Cardiac muscle cell (in vitro differentiated cells and primary cell): ENCODE results near the gene RERE. TPM values are rescaled to one million over a fixed set of nuclear protein-coding genes. Genes with fewer than 3 reads are reported as not detected.

Source experiments
- DNase-seq, 2 donors: peaks; one replicate each; pipeline versions ENCODE4 v3.0.0 to v3.0.0-alpha.2; 2010 to 2017; ENCODE audit warnings: low read depth in 1 of 2, low spot score in 1 of 2
- H3K27ac ChIP-seq: fragments of 200-600 bp; sonication (generic); 2 replicates; pipeline ENCODE4 v1.5.1; 2016
- H3K27me3 ChIP-seq: fragments of 200-600 bp; sonication (generic); 2 replicates; pipeline ENCODE4 v1.6.0; 2016; ENCODE audit warnings: control low read depth
- H3K36me3 ChIP-seq: fragments of 200-600 bp; sonication (generic); 2 replicates; pipeline ENCODE4 v1.5.1; 2016; ENCODE audit warnings: control low read depth
- H3K4me1 ChIP-seq: fragments of 200-600 bp; sonication (generic); 2 replicates; pipeline ENCODE4 v1.8.1; 2017; ENCODE audit warnings: low read depth, mild to moderate bottlenecking, mixed run types
- H3K4me3 ChIP-seq: fragments of 200-600 bp; sonication (generic); 2 replicates; pipeline ENCODE4 v1.5.1; 2016; ENCODE audit warnings: mild to moderate bottlenecking
- H3K9me3 ChIP-seq: fragments of 200-600 bp; sonication (generic); 2 replicates; pipeline ENCODE4 v1.5.1; 2017; ENCODE audit warnings: low read depth, mild to moderate bottlenecking, control low read depth
- polyA plus RNA-seq: library from polyadenylated mRNA; unstranded; fragments of >200 nt; fragmentation: Nextera tagmentation; extraction: Ambion mirVana; gene quantifications from 2 replicates; pipeline ENCODE4 v1.2.1, GENCODE V29; 2016
- total RNA-seq: library from RNA; depleted of rRNA; stranded (reverse); fragments of >200 nt; gene quantifications from 2 replicates; pipeline ENCODE4 v1.2.3, GENCODE V29; 2016
- TF ChIP-seq, protein P1 (sequence below): IDR thresholded peaks from 2 replicates; pipeline ENCODE4 v1.5.1; 2012; ENCODE audit warnings: low read depth, mild to moderate bottlenecking, low read length

RERE gene
- total and polyA plus RNA-seq, 2 experiments from 2014 or later: 72.5 to 81.0 TPM

DNA sequence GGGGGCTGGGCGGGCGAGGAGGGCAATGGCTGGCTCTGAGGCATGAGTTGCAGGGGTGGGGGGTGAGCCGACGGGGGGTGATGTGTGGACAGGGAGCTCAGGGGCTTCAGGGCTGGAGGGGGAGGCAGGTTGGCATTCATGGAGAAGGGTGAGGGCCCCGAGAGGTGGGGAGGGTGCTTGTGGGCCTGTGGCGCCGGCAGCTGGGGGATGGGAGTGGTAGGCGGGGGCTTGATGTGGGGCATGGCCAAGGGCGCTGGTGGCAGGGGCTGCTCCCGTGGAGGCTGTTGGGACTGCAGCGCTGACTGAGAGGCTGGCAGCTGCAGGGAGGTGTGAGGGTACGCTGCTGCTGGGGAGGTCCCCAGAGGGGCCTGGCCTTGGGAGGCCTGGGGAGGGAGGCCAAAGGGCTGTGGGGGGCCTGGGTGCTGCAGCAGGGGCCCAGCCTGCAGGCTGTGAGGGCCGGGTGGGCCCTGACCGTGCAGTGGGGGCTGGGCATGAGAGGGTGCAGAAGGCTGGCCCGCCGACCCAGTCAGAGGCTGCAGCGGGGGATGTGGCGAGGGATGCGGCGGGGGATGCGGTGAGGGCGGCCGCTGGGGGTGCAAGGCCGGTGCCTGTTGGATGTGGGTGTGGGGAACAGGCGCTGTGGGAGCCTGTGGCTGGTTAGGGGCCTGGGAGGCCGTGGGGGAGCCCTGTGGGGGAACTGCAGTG is 456.8 kb downstream of the RERE start:
- Histone ChIP-seq H3K27ac (no peak overlapping the region), H3K4me1 (peaks cover 6% of the 10 kb centered on the region), H3K27me3 (no peaks in the 10 kb centered on the region), H3K9me3 (no peaks in the 10 kb centered on the region), H3K4me3 (no peak overlapping the region), H3K36me3 (peaks cover 57% of the 10 kb centered on the region)
- DNase-seq: no peak
- TF ChIP-seq, protein P1, sequence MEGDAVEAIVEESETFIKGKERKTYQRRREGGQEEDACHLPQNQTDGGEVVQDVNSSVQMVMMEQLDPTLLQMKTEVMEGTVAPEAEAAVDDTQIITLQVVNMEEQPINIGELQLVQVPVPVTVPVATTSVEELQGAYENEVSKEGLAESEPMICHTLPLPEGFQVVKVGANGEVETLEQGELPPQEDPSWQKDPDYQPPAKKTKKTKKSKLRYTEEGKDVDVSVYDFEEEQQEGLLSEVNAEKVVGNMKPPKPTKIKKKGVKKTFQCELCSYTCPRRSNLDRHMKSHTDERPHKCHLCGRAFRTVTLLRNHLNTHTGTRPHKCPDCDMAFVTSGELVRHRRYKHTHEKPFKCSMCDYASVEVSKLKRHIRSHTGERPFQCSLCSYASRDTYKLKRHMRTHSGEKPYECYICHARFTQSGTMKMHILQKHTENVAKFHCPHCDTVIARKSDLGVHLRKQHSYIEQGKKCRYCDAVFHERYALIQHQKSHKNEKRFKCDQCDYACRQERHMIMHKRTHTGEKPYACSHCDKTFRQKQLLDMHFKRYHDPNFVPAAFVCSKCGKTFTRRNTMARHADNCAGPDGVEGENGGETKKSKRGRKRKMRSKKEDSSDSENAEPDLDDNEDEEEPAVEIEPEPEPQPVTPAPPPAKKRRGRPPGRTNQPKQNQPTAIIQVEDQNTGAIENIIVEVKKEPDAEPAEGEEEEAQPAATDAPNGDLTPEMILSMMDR: no peak

DNA sequence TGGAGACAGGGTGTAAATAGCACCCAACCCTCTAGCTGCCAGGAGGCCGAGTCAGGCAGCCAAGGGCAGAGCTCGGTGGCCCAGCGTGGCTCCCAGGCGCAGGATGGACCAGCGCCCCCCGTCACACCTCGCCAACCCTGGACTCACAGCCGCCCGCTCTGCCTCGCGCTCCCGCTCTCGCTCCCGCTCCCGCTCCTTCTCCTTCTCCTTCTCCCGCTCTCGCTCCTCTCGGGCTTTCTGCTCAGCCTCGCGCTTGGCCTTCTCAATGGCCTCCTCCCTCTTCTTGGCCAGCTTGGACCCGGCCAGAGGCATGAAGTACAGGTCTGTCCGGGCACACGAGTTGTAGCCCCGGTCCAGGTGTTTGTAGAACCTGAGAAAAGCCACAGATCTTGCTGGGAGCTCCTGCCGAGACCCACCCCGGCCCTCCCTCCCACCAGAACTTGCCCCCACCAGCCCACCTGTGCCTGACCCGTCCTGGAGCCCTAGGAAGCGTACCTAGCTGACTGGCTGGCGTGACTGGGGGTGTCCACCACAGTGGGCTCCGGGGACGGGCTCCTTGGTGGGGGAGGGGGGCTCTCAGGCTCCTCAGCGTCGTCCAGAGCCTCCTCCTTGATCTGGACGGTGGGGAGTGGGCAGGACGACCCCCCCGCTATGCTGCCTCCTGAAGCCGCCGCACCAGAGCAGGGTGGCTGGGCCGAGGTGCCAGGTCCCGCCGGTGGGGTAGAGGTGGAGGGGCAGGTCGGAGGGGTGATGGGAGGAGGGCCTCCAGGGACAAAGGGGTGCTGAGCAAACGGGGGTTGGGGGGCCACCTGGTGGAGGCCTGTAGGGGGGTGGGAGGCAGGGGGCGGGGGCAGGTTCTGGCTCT is 457.6 kb downstream of the RERE start:
- Histone ChIP-seq H3K27me3 (no peaks in the 10 kb centered on the region), H3K4me1 (peaks cover 6% of the 10 kb centered on the region), H3K27ac (no peak overlapping the region), H3K4me3 (no peak overlapping the region), H3K36me3 (peaks cover 58% of the 10 kb centered on the region), H3K9me3 (no peaks in the 10 kb centered on the region)
- no peak for DNase-seq
- TF ChIP-seq, protein P1: no peak

DNA sequence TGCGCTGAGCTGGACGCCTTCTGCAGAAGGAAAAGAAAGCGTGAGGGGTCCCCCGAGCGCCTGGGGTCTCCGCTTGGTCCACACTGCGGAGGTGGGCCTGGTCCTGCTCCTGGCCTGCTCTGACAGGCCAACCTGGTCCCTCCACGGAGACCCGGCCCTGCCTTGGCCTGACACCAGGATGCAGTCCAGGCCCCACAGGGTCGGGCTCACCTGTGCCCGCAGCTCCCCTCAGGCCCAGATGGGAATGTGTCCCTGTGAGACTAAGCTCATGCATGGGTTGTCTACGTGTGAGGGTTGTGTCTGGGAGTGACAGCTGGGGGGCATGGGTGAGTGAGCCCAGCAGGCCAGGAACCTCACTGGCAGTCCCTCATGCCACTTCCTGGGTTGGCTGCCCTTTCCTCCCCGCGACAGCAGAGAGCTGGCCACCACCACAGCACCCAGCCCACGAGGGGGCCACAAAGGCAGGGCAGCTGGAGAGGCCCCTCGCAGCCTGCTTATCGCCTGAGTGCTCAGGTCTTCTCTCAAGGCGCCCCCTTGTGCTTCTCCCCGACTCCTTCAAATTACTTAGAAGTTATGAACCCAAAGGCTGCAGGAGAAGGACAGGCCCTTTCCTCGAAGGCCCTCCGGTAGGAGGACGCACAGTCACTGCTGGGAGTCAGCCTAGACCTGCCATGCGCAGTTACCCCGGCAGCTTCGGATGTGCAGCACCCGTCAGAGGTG is 458.4 kb downstream of the RERE start:
- DNase-seq: no peak
- H3K36me3 ChIP-seq: peaks cover 64% of the 10 kb centered on the region

DNA sequence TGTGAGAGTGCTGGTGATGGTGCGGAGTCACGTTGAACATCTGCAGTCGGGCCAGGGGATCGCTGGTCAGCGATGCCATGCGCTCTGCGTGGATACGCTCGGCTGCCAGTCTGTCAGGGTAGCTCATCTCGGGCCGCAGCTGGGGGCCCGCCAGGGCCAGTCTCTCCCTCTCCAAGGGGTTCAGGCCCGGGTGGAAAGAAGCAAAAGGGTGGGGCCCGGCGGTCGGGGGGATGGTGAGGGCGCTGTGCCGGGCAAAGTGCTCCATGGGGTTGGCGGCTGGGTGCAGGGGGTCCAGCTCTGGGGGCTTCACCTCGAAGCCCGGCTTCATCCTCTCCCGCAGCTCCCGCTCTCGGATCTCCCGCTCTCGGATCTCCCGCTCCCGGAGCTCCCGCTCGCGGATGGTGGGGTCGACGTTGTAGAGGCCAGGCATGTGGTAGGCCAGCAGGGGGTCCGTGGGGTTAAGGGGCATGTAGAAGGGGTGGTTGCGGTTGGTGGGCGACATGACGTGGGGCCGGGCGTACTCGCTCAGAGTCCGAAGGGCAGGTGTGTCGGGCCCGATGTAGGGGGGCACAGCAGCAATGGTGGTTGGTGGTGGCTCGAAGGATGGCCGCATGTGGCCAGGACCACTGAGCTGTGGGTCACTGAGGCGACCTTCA is 459.1 kb downstream of the RERE start:
- H3K4me1 ChIP-seq: peaks cover 3% of the 10 kb centered on the region
- no peak overlapping the region for H3K27ac ChIP-seq
- TF ChIP-seq, protein P1: no peak
- H3K4me3 ChIP-seq: no peak overlapping the region
- no peaks in the 10 kb centered on the region for H3K9me3 ChIP-seq
- DNase-seq: no peak
- H3K36me3 ChIP-seq: peaks cover 68% of the 10 kb centered on the region
- H3K27me3 ChIP-seq: no peaks in the 10 kb centered on the region

More for the DNA sequence above, 458.4 kb downstream of the RERE start:
- Histone ChIP-seq H3K27ac (no peak overlapping the region), H3K27me3 (no peaks in the 10 kb centered on the region), H3K9me3 (no peaks in the 10 kb centered on the region), H3K4me1 (peaks cover 6% of the 10 kb centered on the region), H3K4me3 (no peak overlapping the region)
- TF ChIP-seq, protein P1: no peak
